ENCODE data around the gene GAS2L3. TPM values are rescaled to one million over a fixed set of nuclear protein-coding genes. Genes with fewer than 3 reads are reported as not detected.

Gene GAS2L3
- total and polyA plus RNA-seq, 9 of the 15 experiments (the other 6 are each of a cell fraction or from before 2014, with no cell fraction given): 1.5 to 9.8 (median 3.5) TPM

DNA sequence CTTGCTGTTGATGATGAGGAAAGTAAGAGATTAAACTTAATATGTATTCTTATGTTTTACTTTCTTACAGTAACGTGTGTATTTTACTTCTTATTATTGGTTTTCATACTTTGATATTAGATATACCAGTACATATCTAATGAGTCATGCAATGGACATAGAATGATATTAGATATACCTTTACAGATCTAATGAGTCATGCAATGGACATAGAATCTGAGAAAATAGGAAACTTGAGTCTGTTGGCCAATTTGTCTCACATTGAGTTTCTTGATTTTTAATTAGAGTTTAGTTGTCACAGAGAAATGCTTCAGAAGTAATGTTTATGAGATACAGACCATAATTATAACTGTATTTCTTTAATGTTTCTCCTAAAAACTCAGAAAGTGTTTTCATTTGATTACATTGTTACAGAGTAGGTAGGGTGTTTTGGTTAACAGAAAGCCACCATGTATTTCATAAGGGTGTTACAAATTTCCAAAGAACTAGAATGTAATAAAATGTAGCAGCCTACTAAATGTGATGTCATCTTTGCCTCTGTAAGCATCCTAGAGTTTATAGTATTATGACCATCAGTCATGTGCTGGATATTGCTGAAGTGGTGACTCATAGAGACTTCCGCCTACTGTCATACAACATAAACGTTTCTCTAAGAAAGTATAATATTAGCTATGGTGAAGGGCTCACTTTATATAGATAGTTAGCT is 3.0 kb downstream of the GAS2L3 start (continued):
- peak; percentile 74 for TF ChIP-seq JUN (IDR thresholded peaks at IDR 0.05; ENCODE audit: borderline replicate concordance, low read depth, low read length)
- TF ChIP-seq JUN (CRISPR knock-in tag; IDR thresholded peaks at IDR 0.05; ENCODE audit: borderline replicate concordance): no peak

- H3K27me3 ChIP-seq (ENCODE audit: control insufficient read depth in 2 of 2, insufficient read depth in 2 of 2, low read length in 2 of 2): no peaks in the 10 kb centered on the region
- in situ Hi-C loops (cut with MboI) (loop anchor here (10.0 kb wide), 1 partner anchor 334 kb away; no protein-coding TSS in a partner anchor), intact Hi-C loops (cut with micrococcal nuclease) (no loop called here)
- H3K9me3 ChIP-seq (replicated peaks; ENCODE audit: control insufficient read depth, insufficient read depth, low read depth, low read length): no peaks in the 10 kb centered on the region
- H3K36me3 ChIP-seq (ENCODE audit: control insufficient read depth, insufficient read depth, low read length): no peaks in the 10 kb centered on the region
- no peak overlapping the region for H3K27ac ChIP-seq (ENCODE audit: extremely low read depth, low read depth, low read length)
- 34% methylated on average over 5 of the region's 5 CpGs for WGBS (ENCODE audit: insufficient coverage, low coverage, missing lambda C conversion rate)
- DNase-seq (ENCODE audit: extremely low read depth in 1 of 4, low spot score in 3 of 4) (no peak), ATAC-seq (no peak), FAIRE-seq (no peak)
- BruUV-seq (replicated peaks): no TSS peak
- CTCF ChIA-PET (ENCODE audit: low intra/inter-chr PET ratio): no interaction called here
- no peak overlapping the region for H3K4me3 ChIP-seq
- H3K9me1 ChIP-seq (ENCODE audit: control insufficient read depth, insufficient read depth, low read length): no peaks in the 10 kb centered on the region
- peaks cover 8% of the 10 kb centered on the region; the same call in 1 of the 3 replicates for H3K79me2 ChIP-seq (ENCODE audit: control insufficient read depth, insufficient read depth, low read length)
- H3K4me1 ChIP-seq (replicated peaks in 1 of 2; ENCODE audit: control insufficient read depth in 2 of 2, insufficient read depth in 2 of 2, low read length in 2 of 2): peaks cover 0 to under 1% of the 10 kb centered on the region in 2 experiments; a peak in 2 of 5 replicates
- no peak overlapping the region for H3K9ac ChIP-seq (ENCODE audit: insufficient read depth in 1 of 2, low read depth in 2 of 2, low read length in 2 of 2)
- no peak overlapping the region for H2AFZ ChIP-seq (ENCODE audit: low read depth, low read length)
- TF ChIP-seq TOE1 (IDR thresholded peaks at IDR 0.05; ENCODE audit: borderline replicate concordance) (no peak), TOE1 (CRISPR knock-in tag; IDR thresholded peaks at IDR 0.05; ENCODE audit: borderline replicate concordance, low read depth) (no peak), CREB3 (tag; conservative IDR thresholded peaks at IDR 0.05; ENCODE audit: low read depth) (no peak), PTTG1 (tag; IDR thresholded peaks at IDR 0.05; ENCODE audit: low read depth) (no peak), SAP30 (IDR thresholded peaks at IDR 0.05; ENCODE audit: borderline replicate concordance, insufficient read depth, low read depth, low read length, poor library complexity, severe bottlenecking) (no peak)
- TF ChIP-seq, protein P1, sequence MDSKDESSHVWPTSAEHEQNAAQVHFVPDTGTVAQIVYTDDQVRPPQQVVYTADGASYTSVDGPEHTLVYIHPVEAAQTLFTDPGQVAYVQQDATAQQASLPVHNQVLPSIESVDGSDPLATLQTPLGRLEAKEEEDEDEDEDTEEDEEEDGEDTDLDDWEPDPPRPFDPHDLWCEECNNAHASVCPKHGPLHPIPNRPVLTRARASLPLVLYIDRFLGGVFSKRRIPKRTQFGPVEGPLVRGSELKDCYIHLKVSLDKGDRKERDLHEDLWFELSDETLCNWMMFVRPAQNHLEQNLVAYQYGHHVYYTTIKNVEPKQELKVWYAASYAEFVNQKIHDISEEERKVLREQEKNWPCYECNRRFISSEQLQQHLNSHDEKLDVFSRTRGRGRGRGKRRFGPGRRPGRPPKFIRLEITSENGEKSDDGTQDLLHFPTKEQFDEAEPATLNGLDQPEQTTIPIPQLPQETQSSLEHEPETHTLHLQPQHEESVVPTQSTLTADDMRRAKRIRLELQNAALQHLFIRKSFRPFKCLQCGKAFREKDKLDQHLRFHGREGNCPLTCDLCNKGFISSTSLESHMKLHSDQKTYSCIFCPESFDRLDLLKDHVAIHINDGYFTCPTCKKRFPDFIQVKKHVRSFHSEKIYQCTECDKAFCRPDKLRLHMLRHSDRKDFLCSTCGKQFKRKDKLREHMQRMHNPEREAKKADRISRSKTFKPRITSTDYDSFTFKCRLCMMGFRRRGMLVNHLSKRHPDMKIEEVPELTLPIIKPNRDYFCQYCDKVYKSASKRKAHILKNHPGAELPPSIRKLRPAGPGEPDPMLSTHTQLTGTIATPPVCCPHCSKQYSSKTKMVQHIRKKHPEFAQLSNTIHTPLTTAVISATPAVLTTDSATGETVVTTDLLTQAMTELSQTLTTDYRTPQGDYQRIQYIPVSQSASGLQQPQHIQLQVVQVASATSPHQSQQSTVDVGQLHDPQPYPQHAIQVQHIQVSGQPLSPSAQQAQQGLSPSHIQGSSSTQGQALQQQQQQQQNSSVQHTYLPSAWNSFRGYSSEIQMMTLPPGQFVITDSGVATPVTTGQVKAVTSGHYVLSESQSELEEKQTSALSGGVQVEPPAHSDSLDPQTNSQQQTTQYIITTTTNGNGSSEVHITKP (IDR thresholded peaks at IDR 0.05; ENCODE audit: partially characterized antibody): no peak
- TF ChIP-seq, protein P2, sequence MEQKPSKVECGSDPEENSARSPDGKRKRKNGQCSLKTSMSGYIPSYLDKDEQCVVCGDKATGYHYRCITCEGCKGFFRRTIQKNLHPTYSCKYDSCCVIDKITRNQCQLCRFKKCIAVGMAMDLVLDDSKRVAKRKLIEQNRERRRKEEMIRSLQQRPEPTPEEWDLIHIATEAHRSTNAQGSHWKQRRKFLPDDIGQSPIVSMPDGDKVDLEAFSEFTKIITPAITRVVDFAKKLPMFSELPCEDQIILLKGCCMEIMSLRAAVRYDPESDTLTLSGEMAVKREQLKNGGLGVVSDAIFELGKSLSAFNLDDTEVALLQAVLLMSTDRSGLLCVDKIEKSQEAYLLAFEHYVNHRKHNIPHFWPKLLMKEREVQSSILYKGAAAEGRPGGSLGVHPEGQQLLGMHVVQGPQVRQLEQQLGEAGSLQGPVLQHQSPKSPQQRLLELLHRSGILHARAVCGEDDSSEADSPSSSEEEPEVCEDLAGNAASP (IDR thresholded peaks at IDR 0.05): no peak
- no peaks in the 10 kb centered on the region for H4K20me1 ChIP-seq (replicated peaks; ENCODE audit: control insufficient read depth, insufficient read depth, low read length)
- POLR2A ChIA-PET: no interaction called here
- H3K4me2 ChIP-seq (ENCODE audit: insufficient read depth, low read length): no peak overlapping the region
Measured at GRCh38 chr12:100578923-100579322, 5.4 kb downstream of the GAS2L3 start.
